ENCODE measurements around the gene UBR2. TPM values are rescaled to one million over a fixed set of nuclear protein-coding genes. Genes with fewer than 3 reads are reported as not detected.

UBR2 gene
- total and polyA plus RNA-seq, 9 of the 15 experiments (the other 6 are each of a cell fraction or from before 2014, with no cell fraction given): 9.1 to 38.9 (median 23.4) TPM

GRCh38 chr6:42569102-42570028, 5.5 kb downstream of the UBR2 start (continued):
- TF ChIP-seq CEBPZ (IDR thresholded peaks at IDR 0.05; ENCODE audit: borderline replicate concordance, low read depth, low read length) (no peak), ZNF318 (IDR thresholded peaks at IDR 0.05; ENCODE audit: borderline replicate concordance in 1 of 2, low read depth in 1 of 2) (peak in 1 of 2 experiments; percentile 78; a peak in 2 of 4 replicates), HDAC2 (IDR thresholded peaks at IDR 0.05) (no peak), DPF2 (IDR thresholded peaks at IDR 0.05) (peak; percentile 85), HMG20A (CRISPR knock-in tag; conservative IDR thresholded peaks at IDR 0.05) (peak; percentile 40; the same call in 1 of the 2 replicates), TAF9B (IDR thresholded peaks at IDR 0.05; ENCODE audit: partially characterized antibody) (peak; percentile 59), RFX1 (IDR thresholded peaks at IDR 0.05) (0 out of 2 replicates have a peak, but pooled peaks have one; percentile 11), ZNF174 (CRISPR knock-in tag; IDR thresholded peaks at IDR 0.05) (no peak), VEZF1 (CRISPR knock-in tag; IDR thresholded peaks at IDR 0.05) (peak; percentile 30; the same call in 1 of the 2 replicates), ZNF384 (IDR thresholded peaks at IDR 0.05; ENCODE audit: low read depth, low read length) (no peak), CAMTA2 (CRISPR knock-in tag; conservative IDR thresholded peaks at IDR 0.05) (no peak), MYC (IDR thresholded peaks at IDR 0.05; ENCODE audit: low read depth, low read length) (peak; percentile 37; the same call in 1 of the 2 replicates), MYC (CRISPR knock-in tag; IDR thresholded peaks at IDR 0.05; ENCODE audit: borderline replicate concordance, low read depth) (no peak)
